ENCODE data around the gene PAPPA2. TPM values are rescaled to one million over a fixed set of nuclear protein-coding genes. Genes with fewer than 3 reads are reported as not detected.
"Not testable (repeated sequence)": the region's sequence is repeated elsewhere in the genome, so short reads cannot be mapped to it uniquely, and the experiment has no call there.

The PAPPA2 gene
- total RNA-seq, 4 donors from 2014 or later, result 0.55 to 3.3 (median 2.2) TPM; not detected in 1

GRCh38 chr1:176625365-176625764, 162.4 kb downstream of the PAPPA2 start:
- H3K4me1 ChIP-seq, result no peaks in the 10 kb centered on the region
- no peaks in the 10 kb centered on the region for H3K27me3 ChIP-seq
- in situ Hi-C loops (cut with MboI; ENCODE audit: low pct_ligation_motif_present in 1 of 4, low pct_unique_long_range_greater_than_20kb in 1 of 4, low sequenced_read_pairs in 3 of 4) (no loop called here), intact Hi-C loops (cut with DNase I; ENCODE audit: low total_unique reads) (no loop called here)
- DNase-seq, result no peak
- no peak overlapping the region for H3K27ac ChIP-seq
- no peaks in the 10 kb centered on the region for H3K9me3 ChIP-seq
- no peaks in the 10 kb centered on the region for H3K36me3 ChIP-seq
- 71 to 84% methylated on average over 1 to 3 of the region's 3 CpGs for WGBS, 2 donors (ENCODE audit: low coverage in 1 of 2)
- H3K4me3 ChIP-seq, result no peak overlapping the region
- no peak for TF ChIP-seq EP300 (IDR thresholded peaks at IDR 0.05; ENCODE audit: low read depth)
- no peak for TF ChIP-seq POLR2AphosphoS5 (IDR thresholded peaks at IDR 0.05)
- TF ChIP-seq POLR2A (IDR thresholded peaks at IDR 0.05), result no peak
- TF ChIP-seq CTCF (IDR thresholded peaks at IDR 0.05), result no peak

DNA sequence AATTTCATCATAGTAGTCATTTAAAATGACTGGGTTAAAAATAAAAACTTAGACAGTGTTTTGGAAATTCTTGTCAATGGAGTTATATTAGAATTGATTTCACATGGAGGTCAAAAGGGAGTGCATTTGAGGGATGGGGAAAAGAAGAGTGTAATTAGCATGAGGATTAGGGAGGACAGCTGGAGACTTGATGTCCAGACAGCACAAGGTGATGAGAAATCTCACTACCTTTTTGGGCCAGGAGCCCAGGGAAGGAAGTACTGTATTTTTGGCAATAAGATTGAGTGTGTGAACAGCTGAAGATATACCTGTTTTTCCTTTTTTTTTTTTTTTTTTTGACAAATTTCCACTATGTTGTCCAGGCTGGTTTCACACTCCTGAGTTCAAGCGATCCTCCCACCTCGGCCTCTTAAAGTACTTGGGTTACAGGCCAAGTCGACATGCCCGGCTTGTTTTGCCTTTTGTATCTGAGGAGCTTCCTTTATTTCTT, 163.6 kb downstream of the PAPPA2 start:
- no peak overlapping the region for H3K4me3 ChIP-seq
- 60 to 87% methylated on average over 1 to 4 of the region's 4 CpGs for whole genome bisulfite sequencing, 2 donors (ENCODE audit: low coverage in 1 of 2)
- H3K27me3 ChIP-seq, result no peaks in the 10 kb centered on the region
- TF ChIP-seq CTCF (IDR thresholded peaks at IDR 0.05) (no peak), POLR2A (IDR thresholded peaks at IDR 0.05) (no peak), EP300 (IDR thresholded peaks at IDR 0.05; ENCODE audit: low read depth) (no peak), POLR2AphosphoS5 (IDR thresholded peaks at IDR 0.05) (no peak)
- H3K27ac ChIP-seq, result no peak overlapping the region
- intact Hi-C loops (cut with DNase I; ENCODE audit: low total_unique reads), result no loop called here
- no peaks in the 10 kb centered on the region for H3K36me3 ChIP-seq
- no peak for DNase-seq
- H3K9me3 ChIP-seq, result no peaks in the 10 kb centered on the region
- no peaks in the 10 kb centered on the region for H3K4me1 ChIP-seq
- in situ Hi-C loops (cut with MboI; ENCODE audit: low pct_ligation_motif_present in 1 of 4, low pct_unique_long_range_greater_than_20kb in 1 of 4, low sequenced_read_pairs in 3 of 4), result no loop called here

DNA sequence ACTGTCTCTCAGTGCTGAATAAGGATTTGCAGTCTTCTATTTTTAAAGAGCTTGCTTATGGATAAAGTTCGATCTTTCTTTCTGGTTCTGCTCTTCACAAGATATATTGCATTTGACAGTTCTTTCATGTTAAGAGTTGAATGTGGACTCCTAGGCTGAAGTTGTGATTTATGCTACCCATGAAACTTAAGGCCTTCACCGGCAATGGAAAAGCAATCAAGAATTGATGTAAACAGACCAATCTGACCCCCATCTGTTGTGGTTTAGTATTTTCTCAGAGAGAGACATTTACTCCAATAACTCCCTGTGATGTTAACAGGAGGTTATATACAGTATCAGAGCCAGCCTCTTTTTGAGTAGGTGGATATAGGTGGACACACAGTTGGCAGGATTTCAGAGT, 165.8 kb downstream of the PAPPA2 start:
- 54 to 57% methylated on average over 2 of the region's 2 CpGs for WGBS, 2 donors (ENCODE audit: low coverage in 1 of 2)
- H3K27ac ChIP-seq, result no peak overlapping the region
- in situ Hi-C loops (cut with MboI; ENCODE audit: low pct_ligation_motif_present in 1 of 4, low pct_unique_long_range_greater_than_20kb in 1 of 4, low sequenced_read_pairs in 3 of 4) (no loop called here), intact Hi-C loops (cut with DNase I; ENCODE audit: low total_unique reads) (no loop called here)
- H3K9me3 ChIP-seq, result no peaks in the 10 kb centered on the region
- TF ChIP-seq EP300 (IDR thresholded peaks at IDR 0.05; ENCODE audit: low read depth), result no peak
- TF ChIP-seq POLR2AphosphoS5 (IDR thresholded peaks at IDR 0.05), result no peak
- no peak for TF ChIP-seq CTCF (IDR thresholded peaks at IDR 0.05)
- no peak for TF ChIP-seq POLR2A (IDR thresholded peaks at IDR 0.05)
- H3K27me3 ChIP-seq, result no peaks in the 10 kb centered on the region
- no peaks in the 10 kb centered on the region for H3K36me3 ChIP-seq
- no peak overlapping the region for H3K4me3 ChIP-seq
- H3K4me1 ChIP-seq, result no peaks in the 10 kb centered on the region
- no peak for DNase-seq

- H3K27me3 ChIP-seq; H3K27ac ChIP-seq; H3K36me3 ChIP-seq; H3K4me1 ChIP-seq; H3K4me3 ChIP-seq; H3K9me3 ChIP-seq; in situ Hi-C loops (cut with MboI; ENCODE audit: low pct_ligation_motif_present in 1 of 4, low pct_unique_long_range_greater_than_20kb in 1 of 4, low sequenced_read_pairs in 3 of 4); intact Hi-C loops (cut with DNase I; ENCODE audit: low total_unique reads); DNase-seq: not testable (repeated sequence)
Observed at GRCh38 chr1:176634733-176635132, 171.8 kb downstream of the PAPPA2 start.

Measured in transverse colon (tissue), 4 donors.